ENCODE results near the gene COL18A1. TPM values are rescaled to one million over a fixed set of nuclear protein-coding genes. Genes with fewer than 3 reads are reported as not detected.

COL18A1 gene
- total RNA-seq, 1 experiment from 2014 or later, result 170 TPM

GRCh38 chr21:45479691-45480675 is 75.0 kb downstream of the COL18A1 start:
- Histone ChIP-seq H3K9me3 (no peaks in the 10 kb centered on the region), H3K4me3 (ENCODE audit: low read depth, low read length) (no peak overlapping the region), H3K27me3 (replicated peaks; ENCODE audit: control insufficient read depth, insufficient read depth, low read length) (no peaks in the 10 kb centered on the region), H3K4me1 (no peaks in the 10 kb centered on the region), H3K36me3 (ENCODE audit: control insufficient read depth, insufficient read depth, low read length) (peaks cover 10% of the 10 kb centered on the region; the same call in 1 of the 2 replicates)
- POLR2A ChIA-PET, result no interaction called here
- Mint-ChIP-seq H3K36me3 (ENCODE audit: insufficient read depth, unreplicated experiment) (peaks cover 73% of the 10 kb centered on the region), H3K27ac (ENCODE audit: unreplicated experiment) (no peak overlapping the region), H3K4me1 (ENCODE audit: low read depth, unreplicated experiment) (peaks cover 7% of the 10 kb centered on the region), H3K27me3 (ENCODE audit: insufficient read depth, unreplicated experiment) (no peaks in the 10 kb centered on the region), H3K9me3 (ENCODE audit: unreplicated experiment) (no peaks in the 10 kb centered on the region), H3K4me3 (ENCODE audit: unreplicated experiment) (no peak overlapping the region)
- no peak for TF ChIP-seq CTCF (IDR thresholded peaks at IDR 0.05; ENCODE audit: insufficient read depth in 1 of 2, low read depth in 1 of 2, low read length in 1 of 2, severe bottlenecking in 1 of 2, unreplicated experiment in 1 of 2)
- no TSS peak for BruUV-seq (replicated peaks)
- no peak for DNase-seq
- CTCF ChIA-PET, result no interaction called here
- intact Hi-C loops (cut with micrococcal nuclease; ENCODE audit: unreplicated experiment), result no loop called here

- intact Hi-C loops (cut with micrococcal nuclease; ENCODE audit: unreplicated experiment), result no loop called here
- DNase-seq, result no peak
- no peak overlapping the region for H3K4me3 Mint-ChIP-seq (ENCODE audit: unreplicated experiment)
- ChIA-PET CTCF (no interaction called here), POLR2A (no interaction called here)
- no TSS peak for BruUV-seq (replicated peaks)
- no peaks in the 10 kb centered on the region for H3K9me3 Mint-ChIP-seq (ENCODE audit: unreplicated experiment)
- H3K4me1 ChIP-seq, result no peaks in the 10 kb centered on the region
- H3K36me3 ChIP-seq (ENCODE audit: control insufficient read depth, insufficient read depth, low read length), result peaks cover 10% of the 10 kb centered on the region; the same call in 1 of the 2 replicates
- no peak overlapping the region for H3K27ac Mint-ChIP-seq (ENCODE audit: unreplicated experiment)
- H3K27me3 Mint-ChIP-seq (ENCODE audit: insufficient read depth, unreplicated experiment), result no peaks in the 10 kb centered on the region
- TF ChIP-seq CTCF (IDR thresholded peaks at IDR 0.05; ENCODE audit: insufficient read depth in 1 of 2, low read depth in 1 of 2, low read length in 1 of 2, severe bottlenecking in 1 of 2, unreplicated experiment in 1 of 2), result no peak
- no peak overlapping the region for H3K4me3 ChIP-seq (ENCODE audit: low read depth, low read length)
- no peaks in the 10 kb centered on the region for H3K27me3 ChIP-seq (replicated peaks; ENCODE audit: control insufficient read depth, insufficient read depth, low read length)
- H3K4me1 Mint-ChIP-seq (ENCODE audit: low read depth, unreplicated experiment), result peaks cover 7% of the 10 kb centered on the region
- peaks cover 77% of the 10 kb centered on the region for H3K36me3 Mint-ChIP-seq (ENCODE audit: insufficient read depth, unreplicated experiment)
- H3K9me3 ChIP-seq, result no peaks in the 10 kb centered on the region
Observed at GRCh38 chr21:45480701-45481500, 75.9 kb downstream of the COL18A1 start.

- Histone ChIP-seq H3K9me3 (no peaks in the 10 kb centered on the region), H3K36me3 (ENCODE audit: control insufficient read depth, insufficient read depth, low read length) (peaks cover 10% of the 10 kb centered on the region; the same call in 1 of the 2 replicates), H3K4me1 (no peaks in the 10 kb centered on the region), H3K4me3 (ENCODE audit: low read depth, low read length) (no peak overlapping the region), H3K27me3 (replicated peaks; ENCODE audit: control insufficient read depth, insufficient read depth, low read length) (no peaks in the 10 kb centered on the region)
- POLR2A ChIA-PET, result no interaction called here
- Mint-ChIP-seq H3K36me3 (ENCODE audit: insufficient read depth, unreplicated experiment) (peaks cover 78% of the 10 kb centered on the region), H3K4me3 (ENCODE audit: unreplicated experiment) (no peak overlapping the region), H3K9me3 (ENCODE audit: unreplicated experiment) (no peaks in the 10 kb centered on the region), H3K27me3 (ENCODE audit: insufficient read depth, unreplicated experiment) (no peaks in the 10 kb centered on the region), H3K4me1 (ENCODE audit: low read depth, unreplicated experiment) (peaks cover 3% of the 10 kb centered on the region), H3K27ac (ENCODE audit: unreplicated experiment) (no peak overlapping the region)
- BruUV-seq (replicated peaks), result no TSS peak
- no peak for TF ChIP-seq CTCF (IDR thresholded peaks at IDR 0.05; ENCODE audit: insufficient read depth in 1 of 2, low read depth in 1 of 2, low read length in 1 of 2, severe bottlenecking in 1 of 2, unreplicated experiment in 1 of 2)
- DNase-seq, result no peak
- CTCF ChIA-PET, result no interaction called here
- intact Hi-C loops (cut with micrococcal nuclease; ENCODE audit: unreplicated experiment), result no loop called here
Observed at GRCh38 chr21:45481566-45481965, 76.6 kb downstream of the COL18A1 start.

All from Caco-2 (cell line).